Measurements from ENCODE around the gene TIGD2. TPM values are rescaled to one million over a fixed set of nuclear protein-coding genes. Genes with fewer than 3 reads are reported as not detected.

The TIGD2 gene
- total RNA-seq, 3 donors from 2014 or later = 2.6 to 5.3 (median 4.8) TPM

- intact Hi-C loops (cut with DNase I, micrococcal nuclease) = no loop called here
- Histone ChIP-seq H3K9me3 (no peaks in the 10 kb centered on the region), H3K4me3 (no peak overlapping the region), H3K4me1 (ENCODE audit: low read depth) (no peaks in the 10 kb centered on the region), H3K36me3 (ENCODE audit: low read depth) (no peaks in the 10 kb centered on the region)
- no peak for ATAC-seq
- TF ChIP-seq CTCF (IDR thresholded peaks at IDR 0.05) = no peak
- DNase-seq = no peak
Observed at GRCh38 chr4:89129080-89129640, 17.8 kb downstream of the TIGD2 start.

GRCh38 chr4:89134775-89135319 lies 23.5 kb downstream of the TIGD2 start:
- Histone ChIP-seq H3K9me3 (no peaks in the 10 kb centered on the region), H3K4me1 (ENCODE audit: low read depth) (no peaks in the 10 kb centered on the region), H3K4me3 (no peak overlapping the region), H3K36me3 (ENCODE audit: low read depth) (no peaks in the 10 kb centered on the region)
- no peak for TF ChIP-seq CTCF (IDR thresholded peaks at IDR 0.05)
- ATAC-seq (peak; percentile 43), DNase-seq (no peak)
- intact Hi-C loops (cut with DNase I, micrococcal nuclease) = no loop called here

GRCh38 chr4:89136525-89136924 lies 25.2 kb downstream of the TIGD2 start:
- TF ChIP-seq CTCF (IDR thresholded peaks at IDR 0.05) = no peak
- DNase-seq (no peak), ATAC-seq (no peak)
- Histone ChIP-seq H3K9me3 (no peaks in the 10 kb centered on the region), H3K4me3 (no peak overlapping the region), H3K36me3 (ENCODE audit: low read depth) (no peaks in the 10 kb centered on the region), H3K4me1 (ENCODE audit: low read depth) (no peaks in the 10 kb centered on the region)
- intact Hi-C loops (cut with DNase I, micrococcal nuclease) = no loop called here

GRCh38 chr4:89137231-89137630 lies 25.9 kb downstream of the TIGD2 start:
- no peaks in the 10 kb centered on the region for H3K36me3 ChIP-seq (ENCODE audit: low read depth)
- TF ChIP-seq CTCF (IDR thresholded peaks at IDR 0.05) = no peak
- no peak overlapping the region for H3K4me3 ChIP-seq
- H3K9me3 ChIP-seq = no peaks in the 10 kb centered on the region
- intact Hi-C loops (cut with DNase I, micrococcal nuclease) = no loop called here
- DNase-seq (no peak), ATAC-seq (no peak)
- H3K4me1 ChIP-seq (ENCODE audit: low read depth) = no peaks in the 10 kb centered on the region

- ATAC-seq = no peak
- no peaks in the 10 kb centered on the region for H3K9me3 ChIP-seq
Observed at GRCh38 chr4:89137695-89138094, 26.4 kb downstream of the TIGD2 start.

More at GRCh38 chr4:89137695-89138094, 26.4 kb downstream of the TIGD2 start:
- H3K4me3 ChIP-seq = no peak overlapping the region
- intact Hi-C loops (cut with DNase I, micrococcal nuclease) = no loop called here
- H3K4me1 ChIP-seq (ENCODE audit: low read depth) = no peaks in the 10 kb centered on the region
- DNase-seq = no peak
- no peaks in the 10 kb centered on the region for H3K36me3 ChIP-seq (ENCODE audit: low read depth)
- no peak for TF ChIP-seq CTCF (IDR thresholded peaks at IDR 0.05)

Data from mucosa of descending colon (tissue), 3 donors.